Natural killer cell treated with Interleukin-12 subunit alpha and Interleukin-12 subunit beta and Interleukin-15 and Interleukin-18, amount 100 ng/mL, for 72 hours (primary cell): ENCODE results near the gene INTS13. TPM values are rescaled to one million over a fixed set of nuclear protein-coding genes. Genes with fewer than 3 reads are reported as not detected.

Experiments used
- ATAC-seq, 2 donors: fragments of 150-1000 bp; cut with Tn5 transposase in 1 of 2; sonication (Bioruptor Pico), chemical (Tn5 transposase) in 1 of 2; 2 replicates each; pipeline ENCODE4 v1.10.0; 2021
- DNase-seq: peaks from one replicate; pipeline ENCODE4 v3.0.0; 2022; ENCODE audit warnings: low spot score
- H3K27ac Mint-ChIP-seq, 2 donors: 1 replicate in 1 of 2; 2 replicates in 1 of 2; pipeline ENCODE4 v1.8.0; 2022; ENCODE audit warnings: mixed read lengths in 2 of 2, mild to moderate bottlenecking in 1 of 2, moderate library complexity in 1 of 2
- H3K27me3 Mint-ChIP-seq, 2 donors: 1 replicate in 1 of 2; 2 replicates in 1 of 2; pipeline ENCODE4 v1.8.0; 2022; ENCODE audit warnings: mixed read lengths in 2 of 2
- H3K36me3 Mint-ChIP-seq: one replicate; pipeline ENCODE4 v1.8.0; 2022; ENCODE audit warnings: mixed read lengths
- H3K4me1 Mint-ChIP-seq, 2 donors: 1 replicate in 1 of 2; 2 replicates in 1 of 2; pipeline ENCODE4 v1.8.0; 2022; ENCODE audit warnings: low read depth in 2 of 2, mixed read lengths in 2 of 2, mild to moderate bottlenecking in 1 of 2
- H3K4me3 Mint-ChIP-seq: one replicate; pipeline ENCODE4 v1.8.0; 2022; ENCODE audit warnings: mixed read lengths
- H3K9me3 Mint-ChIP-seq: 2 replicates; pipeline ENCODE4 v1.8.0; 2022; ENCODE audit warnings: mixed read lengths
- total RNA-seq, 2 donors: library from RNA; stranded (reverse); gene quantifications; one replicate each; pipeline ENCODE4 v1.2.3, GENCODE V29; 2022

Gene INTS13
- total RNA-seq, 2 donors from 2014 or later: 36.7 to 52.5 TPM

DNA sequence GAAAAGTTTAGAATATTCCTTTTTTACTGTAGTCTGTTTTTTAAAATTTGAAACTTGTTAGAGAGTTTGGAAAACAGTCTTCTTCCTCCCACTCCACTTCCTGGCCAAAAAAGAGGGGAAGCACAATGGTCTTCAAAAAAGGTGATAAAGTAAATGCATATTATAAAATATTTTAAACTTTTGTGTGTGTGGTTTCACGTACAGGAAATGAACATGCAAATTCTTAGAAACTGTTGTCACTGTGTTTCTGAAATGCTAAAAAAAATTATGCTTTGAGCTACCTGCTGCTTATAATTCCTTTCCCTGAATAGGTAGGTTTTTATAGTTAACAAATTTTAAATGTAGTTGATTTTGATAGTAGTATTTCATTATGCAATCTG lies 3.4 kb upstream of the INTS13 start:
- Mint-ChIP-seq H3K27ac (peak overlapping the region; percentile 88 to 95), H3K9me3 (no peaks in the 10 kb centered on the region), H3K4me3 (peak overlapping the region; percentile 98), H3K27me3 (no peaks in the 10 kb centered on the region), H3K36me3 (peaks cover 9% of the 10 kb centered on the region), H3K4me1 (peaks cover 37 to 75% of the 10 kb centered on the region in 2 donors)
- DNase-seq (no peak), ATAC-seq (no peak)

GRCh38 chr12:26940516-26941214 lies 2.9 kb upstream of the INTS13 start:
- Mint-ChIP-seq H3K4me3 (peak overlapping the region; percentile 98), H3K27ac (peak overlapping the region; percentile 88 to 95), H3K36me3 (peaks cover 9% of the 10 kb centered on the region), H3K4me1 (peaks cover 38 to 76% of the 10 kb centered on the region in 2 donors), H3K9me3 (no peaks in the 10 kb centered on the region), H3K27me3 (no peaks in the 10 kb centered on the region)
- ATAC-seq (no peak), DNase-seq (no peak)

DNA sequence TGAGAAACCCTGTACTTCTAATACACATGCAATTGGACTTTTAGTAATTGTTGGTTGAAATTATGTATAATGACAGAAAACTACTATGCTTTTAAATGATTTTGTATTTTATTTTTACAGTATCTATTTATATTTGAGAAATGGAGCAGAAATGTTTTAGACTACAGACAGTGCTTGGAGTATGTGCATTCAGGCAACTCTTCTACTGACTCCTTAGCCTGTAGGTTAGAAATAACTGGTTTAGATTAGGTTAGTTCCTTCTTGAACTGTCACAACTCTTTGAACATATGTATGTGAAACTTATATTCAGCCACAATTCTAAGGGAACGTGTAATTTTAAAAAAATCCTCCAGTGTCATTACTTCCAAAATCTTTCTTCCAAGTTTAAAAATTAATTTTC lies 2.2 kb upstream of the INTS13 start:
- Mint-ChIP-seq H3K9me3 (no peaks in the 10 kb centered on the region), H3K36me3 (peaks cover 9% of the 10 kb centered on the region), H3K4me1 (peaks cover 41 to 79% of the 10 kb centered on the region in 2 donors)

GRCh38 chr12:26939192-26939832 lies 1.5 kb upstream of the INTS13 start:
- ATAC-seq: no peak
- no peak for DNase-seq
- H3K9me3 Mint-ChIP-seq: no peaks in the 10 kb centered on the region
- peaks cover 9% of the 10 kb centered on the region for H3K36me3 Mint-ChIP-seq
- H3K4me3 Mint-ChIP-seq: peak overlapping the region; percentile 98
- peak overlapping the region; percentile 88 to 95 for H3K27ac Mint-ChIP-seq
- peaks cover 44 to 83% of the 10 kb centered on the region in 2 donors for H3K4me1 Mint-ChIP-seq
- no peaks in the 10 kb centered on the region for H3K27me3 Mint-ChIP-seq

More for the DNA sequence above, 2.2 kb upstream of the INTS13 start:
- peak overlapping the region; percentile 88 to 95 for H3K27ac Mint-ChIP-seq
- DNase-seq: no peak
- peak overlapping the region; percentile 98 for H3K4me3 Mint-ChIP-seq
- no peak for ATAC-seq
- H3K27me3 Mint-ChIP-seq: no peaks in the 10 kb centered on the region

DNA sequence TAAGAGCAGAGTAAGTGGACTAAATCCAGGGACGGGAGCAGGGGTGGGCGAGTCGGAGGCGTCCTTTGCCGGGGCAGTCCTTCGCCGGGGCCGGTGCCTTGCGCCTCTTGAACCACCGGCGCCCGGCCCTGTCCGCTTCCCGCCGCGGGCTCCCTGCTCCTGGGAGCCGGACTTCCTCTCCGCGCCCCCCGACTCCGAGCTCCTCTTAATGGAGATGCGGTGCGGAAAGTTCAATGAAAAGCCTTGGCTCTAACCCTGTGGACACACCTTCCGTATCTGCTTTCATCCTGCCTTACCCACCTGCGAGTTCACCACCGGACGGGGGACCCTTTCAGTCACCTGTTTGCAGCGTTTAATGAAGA lies 901 bp upstream of the INTS13 start:
- Mint-ChIP-seq H3K27me3 (no peaks in the 10 kb centered on the region), H3K4me3 (peak overlapping the region; percentile 98), H3K4me1 (peaks cover 40 to 80% of the 10 kb centered on the region in 2 donors), H3K36me3 (peaks cover 10% of the 10 kb centered on the region), H3K9me3 (no peaks in the 10 kb centered on the region), H3K27ac (peak overlapping the region; percentile 88 to 95)
- ATAC-seq (peak; percentile 10 to 25), DNase-seq (no peak)

- Mint-ChIP-seq H3K27me3 (no peaks in the 10 kb centered on the region), H3K36me3 (peaks cover 22% of the 10 kb centered on the region), H3K9me3 (no peaks in the 10 kb centered on the region), H3K4me3 (peak overlapping the region; percentile 98), H3K4me1 (peaks cover 46 to 80% of the 10 kb centered on the region in 2 donors), H3K27ac (peak overlapping the region; percentile 88 to 95)
- no peak for DNase-seq
- ATAC-seq: no peak
Observed at GRCh38 chr12:26937443-26937862, 328 bp downstream of the INTS13 start.

- Mint-ChIP-seq H3K4me3 (peak overlapping the region; percentile 98), H3K36me3 (peaks cover 27% of the 10 kb centered on the region), H3K4me1 (peaks cover 46 to 80% of the 10 kb centered on the region in 2 donors)
Observed at GRCh38 chr12:26936559-26937442, 980 bp downstream of the INTS13 start.

DNA sequence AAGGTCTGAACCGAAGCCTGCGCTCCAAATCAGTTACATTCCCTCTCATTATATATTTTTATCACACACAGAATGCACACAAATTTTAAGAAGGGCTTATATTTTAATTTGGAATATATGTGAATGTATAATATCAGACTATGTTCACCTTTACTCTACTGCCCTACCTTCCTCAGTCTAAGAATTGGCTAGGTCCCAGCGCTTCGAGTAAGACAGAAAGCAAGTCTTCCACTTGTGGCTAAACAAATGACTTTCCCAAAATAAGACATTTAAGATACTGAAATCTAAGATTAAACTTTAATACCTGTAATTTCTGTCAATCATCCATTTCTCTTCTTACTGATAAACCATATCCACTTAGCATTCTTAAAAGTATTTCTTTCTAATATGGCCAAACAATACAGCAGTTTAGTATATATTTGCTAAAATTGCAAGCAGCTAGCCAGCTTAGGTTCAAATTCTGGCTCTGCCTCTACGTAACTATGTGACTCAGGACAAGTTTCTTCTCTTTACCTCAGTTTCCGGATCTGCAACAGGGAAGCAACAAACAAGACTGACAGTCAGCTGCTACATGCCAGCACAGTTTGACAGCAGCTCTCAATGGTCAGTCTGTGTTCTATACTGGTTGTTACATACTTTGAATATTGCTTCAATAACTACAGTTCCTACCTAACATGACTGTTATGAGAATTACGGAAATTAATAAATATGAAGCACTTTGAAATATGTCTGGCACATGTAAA lies 2.0 kb downstream of the INTS13 start:
- no peak for DNase-seq
- Mint-ChIP-seq H3K27ac (peak overlapping the region; percentile 88 to 95), H3K36me3 (peaks cover 29% of the 10 kb centered on the region), H3K9me3 (no peaks in the 10 kb centered on the region), H3K4me1 (peaks cover 47 to 74% of the 10 kb centered on the region in 2 donors), H3K4me3 (peak overlapping the region; percentile 98), H3K27me3 (no peaks in the 10 kb centered on the region)
- no peak for ATAC-seq

More at GRCh38 chr12:26936559-26937442, 980 bp downstream of the INTS13 start:
- DNase-seq: no peak
- H3K9me3 Mint-ChIP-seq: no peaks in the 10 kb centered on the region
- no peak for ATAC-seq
- no peaks in the 10 kb centered on the region for H3K27me3 Mint-ChIP-seq
- H3K27ac Mint-ChIP-seq: peak overlapping the region; percentile 88 to 95

- no peak overlapping the region for H3K27ac Mint-ChIP-seq
- peaks cover 28% of the 10 kb centered on the region for H3K36me3 Mint-ChIP-seq
- no peak for DNase-seq
- no peaks in the 10 kb centered on the region for H3K27me3 Mint-ChIP-seq
- H3K9me3 Mint-ChIP-seq: no peaks in the 10 kb centered on the region
- H3K4me3 Mint-ChIP-seq: no peak overlapping the region
- ATAC-seq: no peak
- peaks cover 26 to 28% of the 10 kb centered on the region in 2 donors for H3K4me1 Mint-ChIP-seq
Observed at GRCh38 chr12:26929590-26929989, 8.2 kb downstream of the INTS13 start.

GRCh38 chr12:26928661-26929060 lies 9.1 kb downstream of the INTS13 start:
- Mint-ChIP-seq H3K9me3 (no peaks in the 10 kb centered on the region), H3K27me3 (no peaks in the 10 kb centered on the region), H3K27ac (no peak overlapping the region), H3K4me1 (peaks cover 22 to 23% of the 10 kb centered on the region in 2 donors), H3K4me3 (no peak overlapping the region), H3K36me3 (peaks cover 26% of the 10 kb centered on the region)
- ATAC-seq (no peak), DNase-seq (no peak)

GRCh38 chr12:26921886-26922285 lies 15.9 kb downstream of the INTS13 start:
- no peak overlapping the region for H3K4me3 Mint-ChIP-seq
- H3K36me3 Mint-ChIP-seq: peaks cover 8% of the 10 kb centered on the region
- no peak overlapping the region for H3K27ac Mint-ChIP-seq
- no peaks in the 10 kb centered on the region for H3K27me3 Mint-ChIP-seq
- DNase-seq (no peak), ATAC-seq (no peak)
- no peaks in the 10 kb centered on the region for H3K4me1 Mint-ChIP-seq
- no peaks in the 10 kb centered on the region for H3K9me3 Mint-ChIP-seq

DNA sequence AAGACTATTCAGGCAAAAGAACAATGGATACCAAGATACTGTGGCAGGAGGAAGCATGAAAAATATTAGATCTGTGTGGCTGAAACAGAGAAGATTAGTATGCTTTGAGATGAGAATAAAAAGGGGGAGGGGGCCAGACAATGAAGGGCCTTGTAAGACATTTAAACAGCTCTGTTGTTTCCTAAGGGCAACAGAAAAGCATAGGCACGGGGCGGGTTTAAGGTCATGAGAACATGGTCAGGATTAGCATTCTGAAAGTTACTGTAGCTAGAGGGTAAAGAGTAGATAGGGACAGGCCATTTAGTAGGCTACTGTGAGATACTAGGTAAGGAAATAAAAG lies 18.6 kb downstream of the INTS13 start:
- Mint-ChIP-seq H3K9me3 (no peaks in the 10 kb centered on the region), H3K27me3 (no peaks in the 10 kb centered on the region), H3K27ac (peak overlapping the region in 1 of 2 donors; percentile 23), H3K36me3 (peaks cover 14% of the 10 kb centered on the region), H3K4me1 (no peaks in the 10 kb centered on the region), H3K4me3 (no peak overlapping the region)
- no peak for ATAC-seq
- DNase-seq: no peak
